ENCODE measurements around the gene PRSS8. TPM values are rescaled to one million over a fixed set of nuclear protein-coding genes. Genes with fewer than 3 reads are reported as not detected.
A peak's percentile ranks its signal among the peaks of the same experiment; 100 is the strongest.
"Not testable (repeated sequence)": the region's sequence is repeated elsewhere in the genome, so short reads cannot be mapped to it uniquely, and the experiment has no call there.

PRSS8 gene
- total RNA-seq, 2 experiments from 2014 or later, result 0.17 TPM; not detected in 1

GRCh38 chr16:31142109-31143010 lies 6.8 kb upstream of the PRSS8 start:
- H3K9me3 Mint-ChIP-seq, result no peaks in the 10 kb centered on the region
- H3K36me3 Mint-ChIP-seq (ENCODE audit: low read depth), result no peaks in the 10 kb centered on the region
- DNase-seq, result peak; percentile 98
- H3K27ac Mint-ChIP-seq, result peak overlapping the region; percentile 86
- H3K4me1 Mint-ChIP-seq, result peaks cover 27% of the 10 kb centered on the region
- CTCF ChIA-PET, result interaction anchor here (0.6 to 3.0 kb wide), 63 partner anchors 8 to 726 kb away, joined by 3 to 47 read pairs (median 5); partner anchors contain the start of genes ARMC5, BCKDK, FUS and HSD3B7
- peak overlapping the region; percentile 69 for H3K4me3 Mint-ChIP-seq
- POLR2A ChIA-PET, result interaction anchor here (0.5 to 1.9 kb wide), 4 partner anchors 13 to 265 kb away, joined by 4 to 9 read pairs (median 6); partner anchors contain the start of genes FUS and KAT8
- H3K27me3 Mint-ChIP-seq, result peaks cover 2% of the 10 kb centered on the region

GRCh38 chr16:31141489-31142108 lies 6.1 kb upstream of the PRSS8 start:
- H3K9me3 Mint-ChIP-seq, result no peaks in the 10 kb centered on the region
- H3K36me3 Mint-ChIP-seq (ENCODE audit: low read depth), result no peaks in the 10 kb centered on the region
- ChIA-PET CTCF (interaction anchor here (0.6 to 3.0 kb wide), 57 partner anchors 10 to 727 kb away, joined by 3 to 47 read pairs (median 6); partner anchors contain the start of genes ARMC5, FUS, HSD3B7 and KAT8), POLR2A (interaction anchor here (0.5 to 1.9 kb wide), 4 partner anchors 14 to 266 kb away, joined by 4 to 9 read pairs (median 6); partner anchors contain the start of genes FUS and KAT8)
- H3K4me3 Mint-ChIP-seq, result peak overlapping the region; percentile 69
- no peak for DNase-seq
- H3K4me1 Mint-ChIP-seq, result peaks cover 27% of the 10 kb centered on the region
- peaks cover 2% of the 10 kb centered on the region for H3K27me3 Mint-ChIP-seq
- peak overlapping the region; percentile 86 for H3K27ac Mint-ChIP-seq

GRCh38 chr16:31141071-31141469 lies 5.5 kb upstream of the PRSS8 start:
- H3K4me1 Mint-ChIP-seq, result peaks cover 24% of the 10 kb centered on the region

GRCh38 chr16:31138621-31139578 lies 3.4 kb upstream of the PRSS8 start:
- no peak for DNase-seq
- ChIA-PET POLR2A (no interaction called here), CTCF (interaction anchor here (0.6 kb wide), 1 partner anchor 19 kb away, joined by 3 read pairs; no protein-coding TSS in a partner anchor)
- peaks cover 16% of the 10 kb centered on the region for H3K4me1 Mint-ChIP-seq
- no peak overlapping the region for H3K27ac Mint-ChIP-seq
- no peaks in the 10 kb centered on the region for H3K9me3 Mint-ChIP-seq
- no peaks in the 10 kb centered on the region for H3K36me3 Mint-ChIP-seq (ENCODE audit: low read depth)
- H3K27me3 Mint-ChIP-seq, result no peaks in the 10 kb centered on the region
- H3K4me3 Mint-ChIP-seq, result no peak overlapping the region

More at GRCh38 chr16:31141071-31141469, 5.5 kb upstream of the PRSS8 start:
- DNase-seq; POLR2A ChIA-PET; H3K9me3 Mint-ChIP-seq; H3K27me3 Mint-ChIP-seq; H3K4me3 Mint-ChIP-seq; H3K36me3 Mint-ChIP-seq (ENCODE audit: low read depth): not testable (repeated sequence)
- CTCF ChIA-PET, result interaction anchor here (1.0 to 2.5 kb wide), 5 partner anchors 11 to 289 kb away, joined by 3 to 33 read pairs (median 5); partner anchors contain the start of genes HSD3B7 and KAT8
- peak overlapping the region; percentile 41 for H3K27ac Mint-ChIP-seq

GRCh38 chr16:31136822-31137499 lies 1.4 kb upstream of the PRSS8 start:
- H3K36me3 Mint-ChIP-seq (ENCODE audit: low read depth); H3K9me3 Mint-ChIP-seq; H3K27ac Mint-ChIP-seq; H3K4me3 Mint-ChIP-seq; H3K27me3 Mint-ChIP-seq; H3K4me1 Mint-ChIP-seq; DNase-seq: not testable (repeated sequence)
- ChIA-PET CTCF (interaction anchor here (0.8 to 1.5 kb wide), 4 partner anchors 10 to 732 kb away, joined by 3 to 5 read pairs (median 3); partner anchors contain the start of gene KAT8), POLR2A (interaction anchor here (0.6 to 0.7 kb wide), 2 partner anchors 9 to 53 kb away, joined by 3 read pairs; no protein-coding TSS in a partner anchor)

- ChIA-PET POLR2A (interaction anchor here (0.7 kb wide), 1 partner anchor 9 kb away, joined by 3 read pairs; no protein-coding TSS in a partner anchor), CTCF (interaction anchor here (1.2 to 1.5 kb wide), 3 partner anchors 9 to 732 kb away, joined by 3 to 5 read pairs (median 3); partner anchors contain the start of gene KAT8)
- Mint-ChIP-seq H3K9me3 (no peaks in the 10 kb centered on the region), H3K27ac (no peak overlapping the region), H3K36me3 (ENCODE audit: low read depth) (no peaks in the 10 kb centered on the region), H3K27me3 (no peaks in the 10 kb centered on the region), H3K4me1 (peaks cover under 1% of the 10 kb centered on the region), H3K4me3 (no peak overlapping the region)
- no peak for DNase-seq
Measured at GRCh38 chr16:31136287-31136662, 748 bp upstream of the PRSS8 start.

- H3K27me3 Mint-ChIP-seq, result no peaks in the 10 kb centered on the region
- peaks cover 3% of the 10 kb centered on the region for H3K36me3 Mint-ChIP-seq (ENCODE audit: low read depth)
- H3K9me3 Mint-ChIP-seq, result no peaks in the 10 kb centered on the region
- POLR2A ChIA-PET, result no interaction called here
- H3K27ac Mint-ChIP-seq, result no peak overlapping the region
- no peak for DNase-seq
- CTCF ChIA-PET, result interaction anchor here (1.3 kb wide), 1 partner anchor 8 kb away, joined by 5 read pairs; no protein-coding TSS in a partner anchor
- no peak overlapping the region for H3K4me3 Mint-ChIP-seq
- no peaks in the 10 kb centered on the region for H3K4me1 Mint-ChIP-seq
Measured at GRCh38 chr16:31134625-31135534, 647 bp downstream of the PRSS8 start.

GRCh38 chr16:31134091-31134571 lies 1.4 kb downstream of the PRSS8 start:
- ChIA-PET POLR2A (no interaction called here), CTCF (interaction anchor here (1.3 kb wide), 1 partner anchor 9 kb away, joined by 5 read pairs; no protein-coding TSS in a partner anchor)
- Mint-ChIP-seq H3K9me3 (no peaks in the 10 kb centered on the region), H3K36me3 (ENCODE audit: low read depth) (peaks cover 3% of the 10 kb centered on the region), H3K27me3 (no peaks in the 10 kb centered on the region), H3K27ac (no peak overlapping the region), H3K4me1 (no peaks in the 10 kb centered on the region), H3K4me3 (no peak overlapping the region)
- DNase-seq, result no peak

- H3K9me3 Mint-ChIP-seq, result no peaks in the 10 kb centered on the region
- H3K27me3 Mint-ChIP-seq, result no peaks in the 10 kb centered on the region
- CTCF ChIA-PET, result interaction anchor here (8.2 kb wide), 1 partner anchor 10 kb away, joined by 47 read pairs; no protein-coding TSS in a partner anchor
- peaks cover 3% of the 10 kb centered on the region for H3K36me3 Mint-ChIP-seq (ENCODE audit: low read depth)
- H3K4me1 Mint-ChIP-seq, result peaks cover 7% of the 10 kb centered on the region
- DNase-seq, result no peak
- POLR2A ChIA-PET, result no interaction called here
- no peak overlapping the region for H3K27ac Mint-ChIP-seq
- H3K4me3 Mint-ChIP-seq, result no peak overlapping the region
Measured at GRCh38 chr16:31133046-31133501, 2.5 kb downstream of the PRSS8 start.

- Mint-ChIP-seq H3K27ac (no peak overlapping the region), H3K4me3 (no peak overlapping the region), H3K9me3 (no peaks in the 10 kb centered on the region), H3K4me1 (peaks cover 9% of the 10 kb centered on the region), H3K36me3 (ENCODE audit: low read depth) (peaks cover 8% of the 10 kb centered on the region), H3K27me3 (no peaks in the 10 kb centered on the region)
- CTCF ChIA-PET, result interaction anchor here (1.1 to 8.2 kb wide), 2 partner anchors 11 to 13 kb away, joined by 3 to 47 read pairs; no protein-coding TSS in a partner anchor
- POLR2A ChIA-PET, result no interaction called here
- DNase-seq, result no peak
Measured at GRCh38 chr16:31132303-31132979, 3.1 kb downstream of the PRSS8 start.
